ENCODE measurements around the gene TCL1A. TPM values are rescaled to one million over a fixed set of nuclear protein-coding genes. Genes with fewer than 3 reads are reported as not detected.

Gene TCL1A
- total and polyA plus RNA-seq, 5 donors = not detected

Other genes starting within 250 kb of the TCL1A start
- 10 to 100 TPM; 12.1 to 18.0 (median 14.8) TPM for gene SYNE3, start 197.5 kb downstream of the TCL1A start, total RNA-seq
- gene SYNE3, start 197.5 kb downstream of the TCL1A start, polyA plus RNA-seq = 5.2 TPM
- gene GLRX5, start 179.1 kb downstream of the TCL1A start, total RNA-seq = 10 to 100 TPM; 78.1 to 82.4 (median 78.7) TPM
- gene GLRX5, start 179.1 kb downstream of the TCL1A start, polyA plus RNA-seq = 111 TPM
- not detected for gene TCL1B, start 27.7 kb downstream of the TCL1A start, total RNA-seq
- gene TCL1B, start 27.7 kb downstream of the TCL1A start, polyA plus RNA-seq = not detected
- not detected for gene TUNAR, start 162.7 kb upstream of the TCL1A start, total RNA-seq
- not detected for gene TUNAR, start 162.7 kb upstream of the TCL1A start, polyA plus RNA-seq

All from right cardiac atrium (tissue), 5 donors.